Measurements from ENCODE around the gene GZMH. TPM values are rescaled to one million over a fixed set of nuclear protein-coding genes. Genes with fewer than 3 reads are reported as not detected.
"Not testable (repeated sequence)": the region's sequence is repeated elsewhere in the genome, so short reads cannot be mapped to it uniquely, and the experiment has no call there.

GZMH gene, protein sequence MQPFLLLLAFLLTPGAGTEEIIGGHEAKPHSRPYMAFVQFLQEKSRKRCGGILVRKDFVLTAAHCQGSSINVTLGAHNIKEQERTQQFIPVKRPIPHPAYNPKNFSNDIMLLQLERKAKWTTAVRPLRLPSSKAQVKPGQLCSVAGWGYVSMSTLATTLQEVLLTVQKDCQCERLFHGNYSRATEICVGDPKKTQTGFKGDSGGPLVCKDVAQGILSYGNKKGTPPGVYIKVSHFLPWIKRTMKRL
- total RNA-seq (2021) = not detected in 3 replicates
- not detected for Bru-seq, nascent RNA
- long read RNA-seq, experiment 1 = 0 reads
- long read RNA-seq, experiment 2 = 0 reads
- long read RNA-seq, experiment 3 = 0 reads

- CTCF ChIA-PET = no interaction called here
- POLR2A ChIA-PET = no interaction called here
These were observed at the start of gene GZMH for GRCh38 chr14:24609655-24610344. Gene GZMH, minus strand, starts transcription at chr14:24609685. Its CDS starts 72 bp downstream, at chr14:24609613.

DNA sequence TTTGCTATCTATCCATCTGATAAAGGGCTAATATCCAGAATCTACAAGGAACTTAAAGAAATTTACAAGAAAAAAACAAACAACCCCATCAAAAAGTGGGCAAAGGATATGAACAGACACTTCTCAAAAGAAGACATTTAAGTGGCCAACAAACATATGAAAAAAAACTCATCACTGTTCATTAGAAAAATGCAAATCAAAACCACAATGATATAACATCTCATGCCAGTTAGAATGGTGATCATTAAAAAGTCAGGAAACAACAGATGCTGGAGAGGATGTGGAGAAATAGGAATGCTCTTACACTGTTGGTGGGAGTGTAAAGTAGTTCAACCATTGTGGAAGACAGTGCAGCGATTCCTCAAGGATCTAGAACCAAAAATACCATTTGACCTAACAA is 38.9 kb upstream of the GZMH start:
- H3K27me3 Mint-ChIP-seq (ENCODE audit: low read depth); H3K4me1 Mint-ChIP-seq; H3K36me3 Mint-ChIP-seq; ATAC-seq; DNase-seq (ENCODE audit: low spot score); H3K27ac Mint-ChIP-seq; POLR2A ChIA-PET; H3K4me3 Mint-ChIP-seq; CTCF ChIA-PET: not testable (repeated sequence)
- H3K9me3 Mint-ChIP-seq = peaks cover 20% of the 10 kb centered on the region

More at GRCh38 chr14:24609655-24610344, at the start of gene GZMH:
- H3K36me3 Mint-ChIP-seq = no peaks in the 10 kb centered on the region
- TF ChIP-seq ZBTB21 (CRISPR knock-in tag; IDR thresholded peaks at IDR 0.05; ENCODE audit: borderline replicate concordance) (no peak), FOXK1 (CRISPR knock-in tag; IDR thresholded peaks at IDR 0.05) (no peak), JAZF1 (CRISPR knock-in tag; IDR thresholded peaks at IDR 0.05) (no peak), SP1 (CRISPR knock-in tag; conservative IDR thresholded peaks at IDR 0.05) (no peak), TEAD1 (CRISPR knock-in tag; IDR thresholded peaks at IDR 0.05) (no peak), ZNF423 (CRISPR knock-in tag; IDR thresholded peaks at IDR 0.05) (no peak), TCF7 (CRISPR knock-in tag; IDR thresholded peaks at IDR 0.05; ENCODE audit: low read depth) (no peak)
- TF ChIP-seq, protein P1, sequence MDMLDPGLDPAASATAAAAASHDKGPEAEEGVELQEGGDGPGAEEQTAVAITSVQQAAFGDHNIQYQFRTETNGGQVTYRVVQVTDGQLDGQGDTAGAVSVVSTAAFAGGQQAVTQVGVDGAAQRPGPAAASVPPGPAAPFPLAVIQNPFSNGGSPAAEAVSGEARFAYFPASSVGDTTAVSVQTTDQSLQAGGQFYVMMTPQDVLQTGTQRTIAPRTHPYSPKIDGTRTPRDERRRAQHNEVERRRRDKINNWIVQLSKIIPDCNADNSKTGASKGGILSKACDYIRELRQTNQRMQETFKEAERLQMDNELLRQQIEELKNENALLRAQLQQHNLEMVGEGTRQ (CRISPR knock-in tag; IDR thresholded peaks at IDR 0.05) = no peak
- TF ChIP-seq, protein P2, sequence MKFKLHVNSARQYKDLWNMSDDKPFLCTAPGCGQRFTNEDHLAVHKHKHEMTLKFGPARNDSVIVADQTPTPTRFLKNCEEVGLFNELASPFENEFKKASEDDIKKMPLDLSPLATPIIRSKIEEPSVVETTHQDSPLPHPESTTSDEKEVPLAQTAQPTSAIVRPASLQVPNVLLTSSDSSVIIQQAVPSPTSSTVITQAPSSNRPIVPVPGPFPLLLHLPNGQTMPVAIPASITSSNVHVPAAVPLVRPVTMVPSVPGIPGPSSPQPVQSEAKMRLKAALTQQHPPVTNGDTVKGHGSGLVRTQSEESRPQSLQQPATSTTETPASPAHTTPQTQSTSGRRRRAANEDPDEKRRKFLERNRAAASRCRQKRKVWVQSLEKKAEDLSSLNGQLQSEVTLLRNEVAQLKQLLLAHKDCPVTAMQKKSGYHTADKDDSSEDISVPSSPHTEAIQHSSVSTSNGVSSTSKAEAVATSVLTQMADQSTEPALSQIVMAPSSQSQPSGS (CRISPR knock-in tag; IDR thresholded peaks at IDR 0.05; ENCODE audit: borderline replicate concordance, low read depth) = no peak
- TF ChIP-seq, protein P3, sequence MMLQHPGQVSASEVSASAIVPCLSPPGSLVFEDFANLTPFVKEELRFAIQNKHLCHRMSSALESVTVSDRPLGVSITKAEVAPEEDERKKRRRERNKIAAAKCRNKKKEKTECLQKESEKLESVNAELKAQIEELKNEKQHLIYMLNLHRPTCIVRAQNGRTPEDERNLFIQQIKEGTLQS (CRISPR knock-in tag; conservative IDR thresholded peaks at IDR 0.05) = no peak
- TF ChIP-seq, protein P4, sequence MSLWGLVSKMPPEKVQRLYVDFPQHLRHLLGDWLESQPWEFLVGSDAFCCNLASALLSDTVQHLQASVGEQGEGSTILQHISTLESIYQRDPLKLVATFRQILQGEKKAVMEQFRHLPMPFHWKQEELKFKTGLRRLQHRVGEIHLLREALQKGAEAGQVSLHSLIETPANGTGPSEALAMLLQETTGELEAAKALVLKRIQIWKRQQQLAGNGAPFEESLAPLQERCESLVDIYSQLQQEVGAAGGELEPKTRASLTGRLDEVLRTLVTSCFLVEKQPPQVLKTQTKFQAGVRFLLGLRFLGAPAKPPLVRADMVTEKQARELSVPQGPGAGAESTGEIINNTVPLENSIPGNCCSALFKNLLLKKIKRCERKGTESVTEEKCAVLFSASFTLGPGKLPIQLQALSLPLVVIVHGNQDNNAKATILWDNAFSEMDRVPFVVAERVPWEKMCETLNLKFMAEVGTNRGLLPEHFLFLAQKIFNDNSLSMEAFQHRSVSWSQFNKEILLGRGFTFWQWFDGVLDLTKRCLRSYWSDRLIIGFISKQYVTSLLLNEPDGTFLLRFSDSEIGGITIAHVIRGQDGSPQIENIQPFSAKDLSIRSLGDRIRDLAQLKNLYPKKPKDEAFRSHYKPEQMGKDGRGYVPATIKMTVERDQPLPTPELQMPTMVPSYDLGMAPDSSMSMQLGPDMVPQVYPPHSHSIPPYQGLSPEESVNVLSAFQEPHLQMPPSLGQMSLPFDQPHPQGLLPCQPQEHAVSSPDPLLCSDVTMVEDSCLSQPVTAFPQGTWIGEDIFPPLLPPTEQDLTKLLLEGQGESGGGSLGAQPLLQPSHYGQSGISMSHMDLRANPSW (CRISPR knock-in tag; conservative IDR thresholded peaks at IDR 0.05; ENCODE audit: low read depth) = no peak
- TF ChIP-seq, protein P5, sequence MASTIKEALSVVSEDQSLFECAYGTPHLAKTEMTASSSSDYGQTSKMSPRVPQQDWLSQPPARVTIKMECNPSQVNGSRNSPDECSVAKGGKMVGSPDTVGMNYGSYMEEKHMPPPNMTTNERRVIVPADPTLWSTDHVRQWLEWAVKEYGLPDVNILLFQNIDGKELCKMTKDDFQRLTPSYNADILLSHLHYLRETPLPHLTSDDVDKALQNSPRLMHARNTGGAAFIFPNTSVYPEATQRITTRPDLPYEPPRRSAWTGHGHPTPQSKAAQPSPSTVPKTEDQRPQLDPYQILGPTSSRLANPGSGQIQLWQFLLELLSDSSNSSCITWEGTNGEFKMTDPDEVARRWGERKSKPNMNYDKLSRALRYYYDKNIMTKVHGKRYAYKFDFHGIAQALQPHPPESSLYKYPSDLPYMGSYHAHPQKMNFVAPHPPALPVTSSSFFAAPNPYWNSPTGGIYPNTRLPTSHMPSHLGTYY (CRISPR knock-in tag; IDR thresholded peaks at IDR 0.05) = no peak
- peaks cover 7% of the 10 kb centered on the region; the same call in 1 of the 2 replicates for H3K9me3 Mint-ChIP-seq
- H3K4me1 Mint-ChIP-seq = peaks cover 9% of the 10 kb centered on the region
- no peak within 1 kb of the TSS for H3K4me3 Mint-ChIP-seq
- H3K27ac Mint-ChIP-seq = no peak within 1 kb of the TSS
- ATAC-seq (no peak), DNase-seq (ENCODE audit: low spot score) (no peak)
- peaks cover 4% of the 10 kb centered on the region; the same call in 1 of the 2 replicates for H3K27me3 Mint-ChIP-seq (ENCODE audit: low read depth)

DNA sequence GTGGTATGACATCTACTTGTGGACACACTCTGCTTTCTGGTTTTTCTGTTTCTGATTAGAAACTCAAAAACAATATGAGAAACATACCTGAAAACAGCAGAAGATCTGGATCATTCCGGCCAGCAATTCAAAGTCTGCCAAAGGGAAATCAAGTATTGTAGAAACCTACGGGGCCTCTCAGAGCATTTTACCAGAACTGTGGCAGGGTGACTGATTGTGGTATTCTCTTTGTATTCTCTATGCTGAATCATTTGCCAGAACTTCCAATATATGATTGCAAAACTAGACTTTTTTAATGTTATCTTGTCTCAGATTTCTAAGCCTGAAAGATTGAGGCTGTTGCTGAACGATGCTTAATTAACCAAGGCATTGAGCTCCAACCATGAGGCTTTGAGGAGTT is 30.4 kb upstream of the GZMH start:
- Mint-ChIP-seq H3K9me3 (no peaks in the 10 kb centered on the region), H3K4me1 (no peaks in the 10 kb centered on the region), H3K27ac (no peak overlapping the region), H3K4me3 (no peak overlapping the region), H3K27me3 (ENCODE audit: low read depth) (peaks cover 2% of the 10 kb centered on the region; the same call in 1 of the 2 replicates), H3K36me3 (no peaks in the 10 kb centered on the region)
- DNase-seq (ENCODE audit: low spot score) = no peak
- POLR2A ChIA-PET = no interaction called here
- CTCF ChIA-PET = no interaction called here
- no peak for ATAC-seq
- TF ChIP-seq NFATC4 (CRISPR knock-in tag; IDR thresholded peaks at IDR 0.05) (no peak), E2F4 (CRISPR knock-in tag; IDR thresholded peaks at IDR 0.05; ENCODE audit: borderline replicate concordance, low read depth) (no peak), E2F1 (CRISPR knock-in tag; IDR thresholded peaks at IDR 0.05) (no peak), ZBTB43 (CRISPR knock-in tag; IDR thresholded peaks at IDR 0.05) (no peak)
- TF ChIP-seq, protein P6, sequence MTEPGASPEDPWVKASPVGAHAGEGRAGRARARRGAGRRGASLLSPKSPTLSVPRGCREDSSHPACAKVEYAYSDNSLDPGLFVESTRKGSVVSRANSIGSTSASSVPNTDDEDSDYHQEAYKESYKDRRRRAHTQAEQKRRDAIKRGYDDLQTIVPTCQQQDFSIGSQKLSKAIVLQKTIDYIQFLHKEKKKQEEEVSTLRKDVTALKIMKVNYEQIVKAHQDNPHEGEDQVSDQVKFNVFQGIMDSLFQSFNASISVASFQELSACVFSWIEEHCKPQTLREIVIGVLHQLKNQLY (CRISPR knock-in tag; IDR thresholded peaks at IDR 0.05) = no peak
- TF ChIP-seq, protein P7, sequence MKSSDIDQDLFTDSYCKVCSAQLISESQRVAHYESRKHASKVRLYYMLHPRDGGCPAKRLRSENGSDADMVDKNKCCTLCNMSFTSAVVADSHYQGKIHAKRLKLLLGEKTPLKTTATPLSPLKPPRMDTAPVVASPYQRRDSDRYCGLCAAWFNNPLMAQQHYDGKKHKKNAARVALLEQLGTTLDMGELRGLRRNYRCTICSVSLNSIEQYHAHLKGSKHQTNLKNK (CRISPR knock-in tag; IDR thresholded peaks at IDR 0.05) = no peak

Data from WTC11 (cell line).